Stimulated activated CD8-positive, alpha-beta memory T cell treated with anti-CD3 and anti-CD28 coated beads, Interleukin-15, amount 100 ng/mL, for 48 hours (primary cell): ENCODE data around the gene ZMYM2.
"Not testable (repeated sequence)": the region's sequence is repeated elsewhere in the genome, so short reads cannot be mapped to it uniquely, and the experiment has no call there.

ENCODE experiments used
- DNase-seq, 2 donors: peaks; one replicate each; pipeline ENCODE4 v3.0.0-alpha.2; 2020; ENCODE audit warnings: low read depth in 2 of 2

The ZMYM2 gene

DNA sequence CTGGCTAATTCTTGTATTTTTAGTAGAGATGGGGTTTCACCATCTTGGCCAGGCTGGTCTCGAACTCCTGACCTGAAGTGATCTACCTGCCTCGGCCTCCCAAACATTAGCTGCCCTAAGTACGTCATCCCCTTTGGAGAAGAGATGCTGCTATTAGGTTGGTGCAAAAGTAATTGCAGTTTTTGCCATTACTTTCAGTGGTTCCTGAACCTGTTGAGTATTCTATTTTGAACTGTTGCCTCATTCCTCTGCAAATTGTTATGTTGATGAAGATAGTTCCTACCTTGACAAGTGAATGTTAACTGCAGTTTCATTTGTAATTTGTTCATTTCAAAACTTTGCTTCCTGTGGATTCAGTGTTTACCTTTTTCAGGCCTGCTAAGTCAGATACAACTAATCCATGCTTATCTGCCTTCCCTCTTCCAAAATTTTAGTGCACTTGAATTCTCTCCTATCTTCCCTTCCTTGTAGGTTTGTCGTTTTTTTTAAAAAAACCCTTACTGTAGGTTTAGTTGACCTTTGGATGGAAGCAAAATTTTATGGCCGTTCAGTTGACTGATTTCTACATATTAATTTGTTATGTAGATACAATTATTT, 24.0 kb downstream of the ZMYM2 start:
- no peak for DNase-seq

DNA sequence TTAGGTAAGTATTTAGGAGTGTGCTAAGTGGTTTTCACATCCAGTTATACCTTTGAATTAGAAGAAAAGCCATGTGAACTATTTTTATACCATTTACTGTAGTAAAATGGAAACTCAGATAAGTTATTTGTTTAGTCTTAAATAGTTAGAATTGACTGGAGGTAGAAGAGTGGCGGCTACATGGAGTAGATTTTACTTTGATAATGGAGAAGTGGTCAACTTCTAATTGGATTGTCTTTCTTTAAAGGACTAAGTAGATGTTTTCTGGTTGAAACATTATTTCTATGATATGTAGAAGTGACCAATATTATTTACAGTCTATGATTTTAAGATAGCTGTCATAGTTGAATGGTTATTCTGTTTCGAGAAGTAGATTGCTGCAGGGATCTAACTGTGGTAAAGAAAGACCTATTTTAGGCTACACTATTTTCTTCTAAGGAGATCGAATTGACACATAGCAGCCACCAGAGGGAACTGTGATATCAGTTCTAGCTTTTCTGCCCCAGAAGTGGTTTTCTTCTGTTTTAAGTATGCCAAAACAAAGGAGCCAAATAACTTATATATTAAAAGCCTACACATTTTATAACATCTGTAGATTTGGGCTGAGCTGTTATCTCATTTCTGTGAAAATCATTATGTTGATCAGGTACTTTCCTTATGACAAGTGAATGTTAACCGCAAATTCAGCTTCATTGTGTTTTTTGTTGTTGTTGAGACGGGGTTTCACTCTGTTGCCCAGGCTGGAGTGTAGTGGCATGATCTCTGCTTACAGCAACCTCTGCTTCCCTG, 26.1 kb downstream of the ZMYM2 start:
- DNase-seq: no peak

DNA sequence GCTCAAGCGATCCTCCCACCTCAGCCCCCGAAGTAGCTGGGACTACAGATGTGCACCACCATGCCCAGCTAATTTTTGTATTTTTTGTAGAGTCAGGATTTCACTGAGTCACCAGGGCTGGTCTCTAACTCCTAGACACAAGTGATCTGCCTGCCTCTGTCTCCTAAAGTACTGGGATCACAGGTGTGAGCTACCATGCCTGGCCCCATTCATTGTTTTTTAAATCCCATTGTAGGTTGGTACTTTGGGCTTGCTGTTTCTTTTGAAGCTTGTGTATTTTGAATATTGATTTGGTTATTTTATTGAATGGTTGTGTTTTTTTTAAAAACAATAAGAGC, 26.7 kb downstream of the ZMYM2 start:
- DNase-seq: no peak

DNA sequence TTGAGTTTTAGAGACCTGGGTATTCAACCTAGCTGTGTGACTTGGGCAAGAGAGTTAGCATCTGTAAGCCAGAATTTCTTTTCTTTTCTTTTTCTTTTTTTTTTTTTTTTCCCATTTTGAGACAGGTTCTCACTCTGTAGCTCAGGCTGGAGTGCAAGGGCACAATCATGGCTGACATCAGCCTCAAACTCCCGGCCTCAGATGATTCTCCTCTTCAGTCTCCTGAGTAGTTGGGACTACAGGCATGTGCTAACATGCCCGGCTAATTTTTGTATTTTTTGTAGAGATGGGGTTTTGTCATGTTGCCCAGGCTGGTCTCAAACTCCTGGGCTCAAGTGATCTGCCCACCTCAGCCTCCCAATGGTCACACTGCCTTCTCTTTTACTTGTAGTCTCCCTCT, 33.0 kb downstream of the ZMYM2 start:
- no peak for DNase-seq

DNA sequence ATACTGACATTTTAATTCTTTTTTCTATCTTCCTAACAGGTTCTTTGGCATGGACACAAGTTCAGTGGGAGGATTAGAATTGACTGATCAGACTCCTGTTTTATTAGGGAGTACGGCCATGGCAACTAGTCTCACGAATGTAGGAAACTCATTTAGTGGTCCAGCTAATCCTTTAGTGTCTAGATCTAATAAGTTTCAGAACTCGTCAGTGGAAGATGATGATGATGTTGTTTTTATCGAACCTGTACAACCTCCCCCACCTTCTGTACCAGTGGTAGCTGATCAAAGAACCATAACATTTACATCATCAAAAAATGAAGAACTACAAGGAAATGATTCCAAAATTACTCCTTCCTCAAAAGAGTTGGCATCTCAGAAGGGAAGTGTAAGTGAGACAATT, 34.5 kb downstream of the ZMYM2 start:
- DNase-seq: no peak

DNA sequence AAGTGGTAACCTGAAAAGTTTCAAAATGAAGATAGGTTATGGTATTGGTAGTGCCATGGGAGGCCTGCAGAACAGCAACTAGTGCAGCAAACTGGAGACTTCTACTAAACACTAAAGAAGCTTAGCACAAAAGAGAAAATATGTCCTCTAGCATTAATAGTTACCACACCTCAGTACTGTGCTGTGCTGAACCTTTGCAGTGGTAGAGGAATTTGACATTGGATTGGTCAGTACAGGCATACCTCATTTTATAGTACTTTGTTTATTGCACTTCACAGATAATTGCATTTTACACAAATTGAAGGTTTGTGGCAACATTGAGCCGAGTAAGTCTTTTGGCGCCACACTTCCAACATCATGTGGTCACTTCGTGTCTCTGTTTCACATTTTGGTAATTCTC, 40.4 kb downstream of the ZMYM2 start:
- no peak for DNase-seq

DNA sequence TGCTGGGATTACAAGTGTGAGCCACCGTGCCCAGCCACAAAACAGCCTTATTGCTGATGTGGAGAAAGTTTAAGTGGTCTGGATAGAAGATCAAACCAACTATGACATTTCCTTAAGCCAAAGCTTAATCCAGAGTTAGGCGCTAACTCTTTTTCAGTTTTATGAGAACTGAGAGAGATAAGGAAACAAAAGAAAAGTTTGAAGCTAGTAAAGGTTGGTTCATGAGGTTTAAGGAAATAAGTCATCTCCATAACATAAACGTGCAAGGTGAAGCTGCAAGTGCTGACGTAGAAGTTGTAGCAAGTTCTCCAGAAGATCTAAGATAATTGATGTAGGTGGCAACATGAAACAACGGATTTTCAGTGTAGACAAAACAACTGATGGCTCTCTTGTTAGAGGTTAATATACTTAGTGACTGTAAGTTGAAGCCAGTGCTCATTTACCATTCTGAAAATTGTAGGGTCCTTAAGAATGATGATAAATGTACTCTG, 41.6 kb downstream of the ZMYM2 start:
- no peak for DNase-seq

DNA sequence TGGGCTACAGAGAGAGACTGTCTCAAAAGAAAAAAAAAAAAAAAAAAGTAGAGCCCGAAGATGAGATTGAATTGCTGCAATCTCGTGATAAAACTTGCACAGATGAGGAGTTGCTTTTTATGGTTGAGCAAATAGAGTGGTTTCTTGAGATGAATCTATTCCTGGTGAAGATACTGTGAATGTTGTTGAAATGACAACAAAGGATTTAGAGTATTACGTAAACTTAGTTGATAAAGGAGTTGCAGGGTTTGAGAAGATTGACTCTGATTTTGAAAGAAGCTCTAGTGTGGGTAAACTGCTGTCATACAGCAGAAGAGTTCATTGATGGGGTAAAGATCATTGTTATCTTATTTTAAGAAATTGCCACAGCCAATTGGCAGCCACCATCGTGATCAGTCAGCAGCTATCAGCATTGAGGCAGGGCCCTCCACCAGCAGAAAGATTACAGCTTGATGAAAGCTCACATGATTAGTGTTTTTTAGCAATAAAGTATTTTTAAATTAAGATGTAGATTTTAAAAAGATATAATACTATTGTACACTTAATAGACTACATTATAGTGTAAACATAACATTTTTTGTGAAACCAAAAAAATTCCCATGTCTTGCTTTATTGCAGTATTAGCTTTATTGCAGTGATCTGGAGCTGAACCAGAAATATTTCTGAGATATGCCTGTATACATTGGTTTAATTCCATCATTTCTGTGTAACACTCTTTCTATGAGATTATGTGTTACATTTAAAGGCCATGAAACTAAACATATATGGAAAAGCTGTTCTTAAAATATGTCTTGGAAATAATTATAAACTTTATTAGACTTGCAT, 43.1 kb downstream of the ZMYM2 start:
- no peak for DNase-seq

DNA sequence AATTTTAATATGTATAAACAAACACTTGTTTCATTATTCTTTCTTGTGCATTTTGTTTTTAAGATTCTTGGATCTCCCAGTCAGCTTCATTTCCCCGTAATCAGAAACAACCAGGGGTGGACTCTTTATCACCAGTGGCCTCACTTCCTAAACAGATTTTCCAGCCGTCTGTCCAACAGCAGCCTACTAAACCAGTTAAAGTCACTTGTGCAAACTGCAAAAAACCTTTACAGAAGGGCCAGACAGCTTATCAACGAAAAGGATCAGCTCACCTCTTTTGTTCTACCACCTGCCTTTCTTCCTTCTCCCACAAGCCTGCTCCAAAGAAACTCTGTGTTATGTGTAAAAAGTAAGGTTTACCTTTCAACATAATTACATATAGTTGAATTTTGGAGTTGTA, 44.3 kb downstream of the ZMYM2 start:
- no peak for DNase-seq

DNA sequence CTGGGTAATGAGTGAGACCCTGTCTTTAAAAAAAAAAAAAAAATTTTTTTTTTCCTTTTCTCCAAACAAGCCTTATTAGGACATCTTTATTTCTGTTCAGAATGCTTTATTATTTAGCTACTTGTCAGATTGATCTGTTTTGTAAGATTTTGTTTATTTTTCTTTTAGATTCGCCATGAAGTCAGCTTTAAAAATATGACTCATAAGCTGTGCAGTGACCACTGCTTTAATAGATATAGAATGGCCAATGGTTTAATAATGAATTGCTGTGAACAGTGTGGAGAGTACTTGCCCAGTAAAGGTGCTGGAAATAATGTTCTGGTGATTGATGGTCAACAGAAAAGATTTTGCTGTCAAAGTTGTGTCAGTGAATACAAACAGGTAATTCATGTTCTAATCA, 47.7 kb downstream of the ZMYM2 start:
- no peak for DNase-seq

DNA sequence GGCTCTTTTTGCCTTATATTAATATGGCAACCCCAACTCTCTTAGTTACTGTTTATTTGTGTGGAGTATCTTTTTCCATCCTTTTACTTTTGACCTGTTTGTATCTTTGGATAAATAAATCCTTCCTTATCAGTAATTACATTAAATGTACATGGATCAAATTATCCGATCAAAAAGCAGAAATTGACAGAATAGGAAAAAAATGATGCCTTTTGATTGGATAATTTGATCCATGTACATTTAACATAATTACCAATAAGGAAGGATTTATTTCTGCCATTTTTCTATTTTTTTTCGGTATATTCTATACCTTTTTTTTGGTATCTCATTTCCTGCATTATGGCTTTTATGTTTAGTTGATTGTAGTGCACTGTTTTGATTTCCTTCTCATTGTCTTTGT, 57.2 kb downstream of the ZMYM2 start:
- no peak for DNase-seq

DNA sequence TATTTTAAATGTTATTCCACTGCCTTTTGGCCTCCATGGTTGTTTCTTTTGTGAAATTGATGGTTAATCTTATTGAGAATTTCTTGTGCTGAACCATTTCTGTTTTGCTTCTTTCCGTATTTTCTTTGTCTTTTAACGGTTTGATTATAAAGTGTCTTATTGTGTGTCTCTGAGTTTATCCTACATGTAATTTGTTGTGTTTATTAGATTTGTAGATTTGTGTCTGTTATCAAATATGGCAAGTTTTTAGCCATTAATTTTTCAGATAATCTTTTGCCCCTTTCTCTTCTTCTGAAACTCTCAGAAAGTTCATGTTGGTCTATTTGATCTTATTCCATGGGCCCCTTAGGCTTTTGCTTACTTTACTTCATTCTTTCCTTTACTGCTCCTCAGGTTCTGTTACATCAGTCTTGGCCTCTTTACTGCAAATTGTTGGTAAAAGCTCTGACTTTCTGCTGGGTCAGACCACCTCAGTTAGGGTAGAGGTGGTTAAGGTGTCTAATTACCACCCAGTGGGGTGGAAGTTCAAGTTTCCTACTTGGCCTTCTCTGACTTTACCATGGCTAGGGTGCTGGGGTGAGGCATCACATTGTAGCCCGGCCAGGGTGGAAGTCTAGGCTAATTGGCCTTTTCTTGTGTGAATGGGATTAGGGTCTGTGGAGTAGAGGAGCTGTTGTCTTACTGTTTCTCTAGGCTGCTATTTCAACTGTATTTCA, 58.3 kb downstream of the ZMYM2 start:
- DNase-seq: no peak

DNA sequence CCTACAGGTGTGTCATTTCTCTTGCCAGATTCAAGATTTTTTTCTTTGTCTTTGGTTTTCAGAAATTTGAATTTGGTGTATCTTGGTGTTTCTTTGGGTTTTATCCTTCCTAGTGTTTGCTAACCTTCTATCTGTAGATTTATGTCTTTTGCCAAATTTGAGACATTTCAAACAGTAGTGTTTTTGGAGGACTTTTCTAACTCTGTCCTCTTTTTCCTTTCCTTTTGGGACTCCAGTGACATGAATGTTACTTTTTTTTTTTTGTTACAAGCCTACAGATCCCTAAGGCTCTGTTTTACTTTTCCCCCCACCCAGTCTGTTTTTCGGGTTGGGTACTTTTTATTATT, 58.8 kb downstream of the ZMYM2 start:
- DNase-seq: no peak

DNA sequence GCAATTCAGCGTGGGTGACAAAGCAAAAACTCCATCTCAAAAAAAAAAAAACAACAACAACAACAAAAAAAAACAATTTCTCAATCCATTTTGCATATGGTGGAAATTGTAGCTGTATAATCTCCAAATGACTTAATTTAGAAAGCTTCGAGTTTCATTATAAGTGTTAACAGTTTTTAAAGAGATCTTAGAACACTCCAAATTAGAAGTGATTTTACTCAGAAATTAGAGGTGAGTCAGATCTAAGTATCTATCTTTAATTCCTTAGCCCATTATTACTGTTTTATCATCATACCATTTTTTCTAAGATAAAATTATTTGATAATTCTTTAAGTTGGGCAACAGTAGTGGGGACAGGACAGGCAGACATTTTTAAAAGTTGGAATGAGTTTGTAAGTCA, 60.5 kb downstream of the ZMYM2 start:
- no peak for DNase-seq

DNA sequence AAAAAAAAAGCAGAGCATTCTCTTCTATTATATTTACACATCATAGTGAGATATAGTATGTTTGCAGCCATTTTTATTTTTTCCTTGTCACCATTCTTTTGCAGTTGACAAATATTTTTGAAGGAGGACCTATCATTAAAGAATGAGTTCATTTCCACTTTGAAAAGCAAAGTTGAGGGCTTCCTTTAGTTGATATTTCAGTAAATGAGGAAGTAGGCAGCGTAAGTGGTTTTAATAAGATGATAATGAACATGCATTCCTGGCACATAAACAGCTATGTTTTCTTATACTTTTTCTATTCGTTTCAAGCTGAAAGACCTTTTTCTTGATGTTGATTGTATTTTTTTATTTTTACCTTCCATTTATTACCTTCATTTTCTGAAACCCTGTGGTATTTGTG, 66.2 kb downstream of the ZMYM2 start:
- no peak for DNase-seq

DNA sequence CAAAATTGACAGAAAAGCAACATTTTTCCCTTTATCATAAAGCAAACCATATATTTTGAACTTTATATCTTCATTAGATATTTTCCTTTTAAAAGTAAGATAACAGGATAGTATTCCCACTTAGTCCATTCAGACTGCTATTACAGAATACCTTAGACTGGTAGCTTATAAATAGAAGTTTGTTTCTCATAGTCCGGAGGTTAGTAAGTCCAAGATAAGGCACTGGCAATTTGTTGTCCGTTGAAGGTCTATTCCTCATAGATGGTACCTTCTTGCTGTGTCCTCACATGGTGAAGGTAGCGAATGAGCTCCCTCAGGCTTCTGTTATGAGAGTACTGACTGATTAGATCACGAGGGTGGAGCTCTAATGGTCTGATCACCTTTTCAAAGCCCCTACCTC, 70.4 kb downstream of the ZMYM2 start:
- DNase-seq: no peak

DNA sequence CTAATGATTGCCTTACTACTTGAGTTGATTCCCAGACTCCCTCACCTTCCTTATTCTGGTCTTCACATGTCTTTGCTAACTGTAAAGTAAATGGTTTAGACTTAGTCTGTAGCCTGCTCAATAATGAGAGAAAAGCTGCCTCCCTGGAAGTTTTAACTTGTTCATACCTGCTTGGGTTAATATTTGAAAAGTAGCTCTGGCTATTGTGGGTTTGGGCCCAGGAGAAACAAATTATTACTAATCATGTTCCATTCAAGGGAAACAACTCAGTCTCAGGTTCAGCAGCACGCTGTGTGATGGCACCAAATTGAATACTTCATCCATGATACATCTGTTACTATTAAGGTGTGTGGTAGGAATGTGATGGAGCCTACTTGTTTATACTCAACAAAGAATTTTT, 75.0 kb downstream of the ZMYM2 start:
- no peak for DNase-seq

DNA sequence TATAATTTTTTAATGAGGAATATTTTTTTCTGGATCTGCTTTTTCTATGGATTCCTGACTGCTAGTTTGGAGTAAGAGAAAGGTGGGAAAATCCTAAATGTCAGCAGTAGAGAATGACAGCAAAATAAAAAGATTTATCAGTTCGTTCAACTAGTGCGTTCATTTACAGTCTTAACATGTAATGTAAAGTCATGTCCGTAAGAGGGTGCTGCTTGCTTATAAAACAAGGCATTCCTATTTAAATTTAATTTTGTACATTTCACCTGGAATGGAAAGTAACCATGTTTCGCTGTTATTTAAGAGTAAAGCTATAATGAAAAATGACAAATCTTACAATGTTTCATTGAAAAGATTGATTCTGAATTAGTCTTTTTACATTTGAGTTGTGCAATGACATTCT, 76.6 kb downstream of the ZMYM2 start:
- DNase-seq: no peak

DNA sequence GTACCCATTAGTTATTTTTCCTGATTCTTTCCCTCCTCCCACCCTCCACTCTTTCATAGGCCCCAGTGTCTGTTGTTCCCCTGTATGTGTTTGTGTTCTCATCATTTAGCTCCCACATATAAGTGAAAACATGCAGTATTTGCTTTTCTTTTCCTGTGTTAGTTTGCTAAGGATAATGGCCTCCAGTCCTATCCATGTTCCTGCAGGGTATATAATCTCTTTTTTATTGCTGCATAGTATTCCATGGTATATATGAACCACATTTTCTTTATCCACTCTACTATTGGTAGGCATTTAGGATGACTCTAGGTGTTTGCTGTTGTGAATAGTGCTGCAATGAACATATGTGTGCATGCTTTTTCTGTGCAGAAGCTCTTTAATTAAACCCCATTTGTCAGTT, 79.4 kb downstream of the ZMYM2 start:
- DNase-seq: no peak

DNA sequence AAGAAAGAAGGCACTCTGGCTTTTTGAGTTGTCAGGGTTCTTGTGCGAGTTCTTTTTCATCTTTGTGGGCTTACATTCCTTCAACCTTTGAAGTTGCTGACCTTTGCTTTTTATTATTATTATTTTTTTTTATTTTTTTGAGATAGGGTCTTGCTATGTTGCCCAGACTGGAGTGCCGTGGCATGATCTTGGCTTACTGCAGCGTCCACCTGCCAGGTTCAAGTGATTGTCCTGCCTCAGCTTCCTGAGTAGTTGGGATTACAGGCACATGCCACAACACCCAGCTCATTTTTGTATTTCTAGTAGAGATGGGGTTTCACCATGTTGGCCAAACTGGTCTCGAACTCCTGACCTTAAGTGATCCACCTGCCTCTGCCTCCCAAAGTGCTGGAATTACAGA, 84.1 kb downstream of the ZMYM2 start:
- not testable (repeated sequence) for DNase-seq

DNA sequence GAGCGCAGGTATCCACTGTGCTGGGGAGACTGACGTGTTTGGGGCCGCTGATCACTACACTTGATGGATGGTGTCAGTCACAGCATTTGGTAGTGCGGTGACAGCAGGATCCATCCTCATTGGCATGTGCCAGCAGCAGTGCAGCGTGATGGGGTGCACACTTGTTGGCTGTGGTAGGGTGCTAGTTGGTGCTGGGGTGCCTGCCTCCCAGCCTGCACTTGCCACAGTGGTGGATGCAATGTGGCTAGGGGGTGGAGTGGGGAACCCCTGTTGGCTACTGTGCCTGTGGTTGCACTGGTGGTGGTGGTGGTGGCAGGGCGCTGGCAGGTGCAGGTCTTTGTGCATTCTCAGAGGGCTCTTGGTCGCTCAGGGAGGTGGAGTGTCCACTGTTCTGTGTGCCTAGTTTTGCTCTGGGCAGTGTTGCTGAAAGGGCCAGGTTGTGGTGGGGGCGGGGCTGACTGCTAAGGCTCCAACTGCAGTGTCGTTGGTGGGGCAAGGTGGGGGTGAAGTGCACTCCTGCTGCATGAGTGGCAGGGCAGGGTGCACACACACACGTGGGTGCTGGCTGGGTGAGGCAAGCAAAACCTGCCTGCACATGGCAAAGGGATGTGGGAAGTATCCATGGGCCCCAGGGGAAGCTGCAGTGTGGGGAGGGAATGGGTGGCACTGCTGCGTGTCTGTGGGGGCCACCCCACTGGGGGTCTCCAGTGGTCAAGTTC, 84.8 kb downstream of the ZMYM2 start:
- no peak for DNase-seq

DNA sequence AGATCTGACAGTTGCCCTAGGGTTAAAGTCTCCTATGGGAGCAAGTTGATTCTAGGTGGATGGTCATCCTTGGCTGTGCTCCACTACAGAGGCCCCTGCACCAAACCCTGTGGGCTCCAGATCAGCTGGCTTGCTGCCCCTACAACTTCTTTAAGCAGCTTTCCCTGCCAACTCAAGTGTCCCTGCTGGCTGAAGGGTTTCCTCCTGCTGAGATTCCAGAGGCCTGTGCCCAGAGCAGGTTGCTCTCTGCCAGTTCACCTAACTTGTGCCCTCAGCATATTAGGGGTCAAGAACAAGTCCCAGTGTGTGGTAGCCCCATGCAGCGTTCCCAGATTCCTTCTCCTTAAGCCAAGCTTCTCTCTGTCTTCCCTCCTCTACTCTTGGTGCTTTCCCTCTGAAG, 85.6 kb downstream of the ZMYM2 start:
- DNase-seq: no peak
